GM23338 (cell line): ENCODE results near the gene ASRGL1. TPM values are rescaled to one million over a fixed set of nuclear protein-coding genes. Genes with fewer than 3 reads are reported as not detected.

Source experiments
- ATAC-seq: fragments of 200-7000 bp; cut with Tn5 transposase; 3 replicates; pipeline ENCODE4 v1.9.1; 2020
- DNase-seq: peaks from one replicate; pipeline ENCODE4 v3.0.0-alpha.2; 2015; ENCODE audit warnings: low spot score
- H2AFZ ChIP-seq: fragments of 200-600 bp; sonication (generic); 2 replicates; pipeline ENCODE4 v1.8.0; 2016; ENCODE audit warnings: antibody characterized with exemption, mild to moderate bottlenecking, moderate library complexity
- H3F3A ChIP-seq: fragments of 200-600 bp; sonication (generic); replicated peaks from 2 replicates; pipeline ENCODE4 v1.8.0; 2017; ENCODE audit warnings: antibody characterized with exemption, mixed run types, low read depth
- H3K27ac ChIP-seq: fragments of 200-600 bp; sonication (generic); 2 replicates; pipeline ENCODE4 v1.6.1; 2016; ENCODE audit warnings: low read depth
- H3K27me3 ChIP-seq: fragments of 200-600 bp; sonication (generic); 2 replicates; pipeline ENCODE4 v1.8.0; 2016; ENCODE audit warnings: mild to moderate bottlenecking, mixed run types, moderate library complexity; ENCODE audit not compliant: insufficient read depth
- H3K36me3 ChIP-seq: fragments of 200-600 bp; sonication (generic); 2 replicates; pipeline ENCODE4 v1.8.0; 2016; ENCODE audit warnings: mild to moderate bottlenecking; ENCODE audit not compliant: insufficient read depth
- H3K4me1 ChIP-seq: fragments of 200-600 bp; sonication (generic); 2 replicates; pipeline ENCODE4 v1.8.0; 2016; ENCODE audit warnings: mild to moderate bottlenecking, moderate library complexity; ENCODE audit not compliant: insufficient read depth
- H3K4me2 ChIP-seq: fragments of 200-600 bp; sonication (generic); 2 replicates; pipeline ENCODE4 v1.7.1; 2017; ENCODE audit warnings: mixed run types
- H3K4me3 ChIP-seq: fragments of 200-600 bp; sonication (generic); 2 replicates; pipeline ENCODE4 v1.6.1; 2016; ENCODE audit warnings: mixed run types
- H3K79me2 ChIP-seq: fragments of 200-600 bp; sonication (generic); replicated peaks from 2 replicates; pipeline ENCODE4 v1.8.0; 2017; ENCODE audit warnings: mild to moderate bottlenecking; ENCODE audit not compliant: insufficient read depth
- H3K9me2 ChIP-seq: fragments of 200-600 bp; sonication (generic); 2 replicates; pipeline ENCODE4 v1.8.0; 2017; ENCODE audit not compliant: insufficient read depth
- H4K20me1 ChIP-seq: fragments of 200-600 bp; sonication (generic); replicated peaks from 2 replicates; pipeline ENCODE4 v1.8.0; 2017; ENCODE audit warnings: mild to moderate bottlenecking; ENCODE audit not compliant: insufficient read depth
- H3K27ac Mint-ChIP-seq: 2 replicates; pipeline ENCODE4 v1.8.0; 2020; ENCODE audit warnings: inconsistent platforms, mild to moderate bottlenecking, moderate library complexity, mixed read lengths
- H3K27me3 Mint-ChIP-seq: 3 replicates; pipeline ENCODE4 v1.8.0; 2022; ENCODE audit warnings: low read depth, mild to moderate bottlenecking, moderate library complexity, mixed read lengths, inconsistent platforms; ENCODE audit not compliant: insufficient read depth, poor library complexity
- H3K36me3 Mint-ChIP-seq: 3 replicates; pipeline ENCODE4 v1.8.0; 2021; ENCODE audit warnings: low read depth, mild to moderate bottlenecking, inconsistent platforms, moderate library complexity, mixed read lengths
- H3K4me1 Mint-ChIP-seq: 3 replicates; pipeline ENCODE4 v1.8.0; 2020; ENCODE audit warnings: mild to moderate bottlenecking, inconsistent platforms, mixed read lengths
- H3K4me3 Mint-ChIP-seq: 3 replicates; pipeline ENCODE4 v1.8.0; 2021; ENCODE audit warnings: moderate library complexity, mild to moderate bottlenecking, inconsistent platforms, mixed read lengths
- H3K9me3 Mint-ChIP-seq: 3 replicates; pipeline ENCODE4 v1.8.0; 2020; ENCODE audit warnings: moderate library complexity, mild to moderate bottlenecking, inconsistent platforms, mixed read lengths
- CREB1 ChIP-seq: fragments of 250-450 bp; sonication (Bioruptor Pico); IDR thresholded peaks from 2 replicates; pipeline ENCODE4 v1.5.0; 2020; ENCODE audit warnings: low read depth, mild to moderate bottlenecking, moderate library complexity
- JUNB ChIP-seq: IDR thresholded peaks from one replicate; pipeline ENCODE4 v1.6.1; 2016; ENCODE audit warnings: antibody characterized with exemption; ENCODE audit not compliant: unreplicated experiment
- ZNF331 ChIP-seq: fragments of 250-450 bp; sonication (Bioruptor Pico); IDR thresholded peaks from 2 replicates; pipeline ENCODE4 v1.5.0; 2020; ENCODE audit warnings: low read depth, mild to moderate bottlenecking, moderate library complexity
- ZNF462 ChIP-seq: fragments of 250-450 bp; sonication (Bioruptor Pico); IDR thresholded peaks from 2 replicates; pipeline ENCODE4 v1.5.0; 2020; ENCODE audit warnings: mild to moderate bottlenecking, moderate library complexity
- polyA plus RNA-seq: library from polyadenylated mRNA; unstranded; fragments of >200 nt; fragmentation: Nextera tagmentation; extraction: Ambion mirVana; gene quantifications from 2 replicates; pipeline ENCODE4 v1.2.1, GENCODE V29; 2016
- total RNA-seq: library from RNA; depleted of rRNA; stranded (reverse); fragments of >200 nt; shearing (Covaris generic); gene quantifications from 2 replicates; pipeline ENCODE4 v1.2.3, GENCODE V29; 2014

Gene ASRGL1
- total and polyA plus RNA-seq, 2 experiments from 2014 or later = 32.9 to 50.3 TPM

GRCh38 chr11:62430425-62430824 lies 93.2 kb downstream of the ASRGL1 start (continued):
- no peak for TF ChIP-seq ZNF462

GRCh38 chr11:62431171-62431901 lies 94.1 kb downstream of the ASRGL1 start:
- DNase-seq (no peak), ATAC-seq (no peak)
- H3K27me3 Mint-ChIP-seq = peaks cover 9% of the 10 kb centered on the region
- Histone ChIP-seq H2AFZ (no peak overlapping the region), H3K36me3 (no peaks in the 10 kb centered on the region), H3K9me2 (no peaks in the 10 kb centered on the region), H3K4me3 (no peak overlapping the region), H4K20me1 (no peaks in the 10 kb centered on the region), H3K79me2 (no peaks in the 10 kb centered on the region), H3K27me3 (no peaks in the 10 kb centered on the region), H3F3A (0 out of 2 replicates have a peak, but pooled peaks cover 6% of the 10 kb centered on the region), H3K27ac (no peak overlapping the region), H3K4me2 (no peak overlapping the region), H3K4me1 (no peaks in the 10 kb centered on the region)
- H3K9me3 Mint-ChIP-seq = peaks cover 3% of the 10 kb centered on the region; the same call in 1 of the 3 replicates
- no peak for TF ChIP-seq JUNB
- no peak for TF ChIP-seq CREB1 (CRISPR knock-in tag)
- no peak for TF ChIP-seq ZNF331 (CRISPR knock-in tag)
- no peak overlapping the region for H3K4me3 Mint-ChIP-seq
- peaks cover 12% of the 10 kb centered on the region for H3K4me1 Mint-ChIP-seq
- H3K27ac Mint-ChIP-seq = no peak overlapping the region
- no peaks in the 10 kb centered on the region; the same call in 2 of the 3 replicates for H3K36me3 Mint-ChIP-seq
